ENCODE results near the gene IFTAP.

DNA sequence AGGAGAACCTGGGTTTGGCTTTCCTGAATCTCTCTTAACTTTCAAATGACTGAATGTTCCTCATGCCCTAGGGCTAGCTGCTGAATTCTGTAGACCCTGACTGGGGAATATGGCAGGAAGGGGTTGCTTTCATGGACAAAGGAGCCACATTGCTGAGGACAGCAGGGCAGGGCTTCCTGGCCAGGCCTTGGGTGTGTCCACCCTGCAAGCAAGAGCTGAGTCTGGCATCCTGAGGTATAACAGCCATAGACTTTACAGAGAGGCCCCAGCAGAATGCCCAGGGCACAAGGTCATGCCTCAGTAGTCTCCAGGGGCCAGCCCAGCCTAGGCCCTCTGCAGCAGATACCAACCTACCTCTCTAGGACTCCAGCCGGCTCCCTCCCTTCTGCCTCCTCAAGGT, 105.9 kb downstream of the IFTAP start:
- TF ChIP-seq YY1 (IDR thresholded peaks at IDR 0.05; ENCODE audit: insufficient read depth, insufficient read length) (no peak), SUZ12 (IDR thresholded peaks at IDR 0.05; ENCODE audit: extremely low read depth, insufficient read depth, insufficient read length) (no peak)

All from NT2/D1 (cell line).